GM19035 (cell line): ENCODE results near the gene IL6R.
"Not testable (repeated sequence)": the region's sequence is repeated elsewhere in the genome, so short reads cannot be mapped to it uniquely, and the experiment has no call there.

Experiments used
- ATAC-seq: cut with Tn5 transposase; IDR thresholded peaks from one replicate; pipeline ENCODE4 v1.9.1; 2021; ENCODE audit not compliant: unreplicated experiment

The IL6R gene

DNA sequence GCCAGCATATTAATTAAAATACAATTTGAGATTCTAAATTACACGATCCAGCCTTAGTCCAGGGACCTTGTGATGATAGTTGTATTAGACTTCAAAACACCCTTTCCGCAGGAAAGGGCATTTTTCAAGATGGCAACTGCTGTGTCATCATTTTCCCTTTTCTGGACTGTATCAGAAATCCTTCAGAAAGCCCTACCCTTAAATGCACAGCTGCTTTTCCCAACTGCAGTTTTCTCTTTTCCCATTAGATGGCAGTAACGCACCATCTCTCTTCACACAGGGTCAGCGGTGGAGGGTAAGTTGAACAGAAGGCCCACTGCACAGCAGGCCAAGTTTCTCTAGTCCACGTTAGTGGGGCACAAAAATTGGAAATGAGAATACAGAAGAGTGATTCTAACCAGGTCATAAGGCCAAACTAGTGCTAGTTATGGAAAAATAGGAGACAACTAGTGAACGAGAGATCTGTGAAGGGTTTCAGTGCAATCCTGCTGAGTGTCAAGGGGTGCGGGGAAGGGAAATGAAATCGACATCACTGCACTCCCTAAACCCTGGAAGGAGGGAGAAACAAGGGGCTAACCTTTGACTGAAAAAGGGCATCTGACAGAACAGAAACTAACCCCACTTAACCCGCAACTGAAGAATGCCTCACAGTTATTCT, 74.8 kb downstream of the IL6R start:
- no peak for ATAC-seq

DNA sequence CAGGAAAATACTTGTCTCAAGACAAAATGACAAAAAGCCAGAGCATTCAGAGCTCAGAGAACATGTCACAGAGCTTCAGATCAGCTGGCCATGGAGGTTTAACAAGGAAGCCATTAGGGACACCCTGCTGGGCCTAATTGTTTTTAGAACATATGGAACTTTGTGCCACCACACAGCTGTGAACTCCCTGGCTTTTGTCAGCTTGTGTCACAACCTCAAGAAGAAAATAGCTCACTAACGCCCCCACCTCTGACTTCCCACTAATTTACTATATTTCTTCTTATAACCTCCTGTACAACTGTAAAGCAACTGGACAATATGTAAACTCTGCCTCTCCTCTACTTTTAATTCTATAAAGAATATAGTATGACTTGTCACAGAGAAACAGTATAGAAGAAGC, 75.9 kb downstream of the IL6R start:
- no peak for ATAC-seq

DNA sequence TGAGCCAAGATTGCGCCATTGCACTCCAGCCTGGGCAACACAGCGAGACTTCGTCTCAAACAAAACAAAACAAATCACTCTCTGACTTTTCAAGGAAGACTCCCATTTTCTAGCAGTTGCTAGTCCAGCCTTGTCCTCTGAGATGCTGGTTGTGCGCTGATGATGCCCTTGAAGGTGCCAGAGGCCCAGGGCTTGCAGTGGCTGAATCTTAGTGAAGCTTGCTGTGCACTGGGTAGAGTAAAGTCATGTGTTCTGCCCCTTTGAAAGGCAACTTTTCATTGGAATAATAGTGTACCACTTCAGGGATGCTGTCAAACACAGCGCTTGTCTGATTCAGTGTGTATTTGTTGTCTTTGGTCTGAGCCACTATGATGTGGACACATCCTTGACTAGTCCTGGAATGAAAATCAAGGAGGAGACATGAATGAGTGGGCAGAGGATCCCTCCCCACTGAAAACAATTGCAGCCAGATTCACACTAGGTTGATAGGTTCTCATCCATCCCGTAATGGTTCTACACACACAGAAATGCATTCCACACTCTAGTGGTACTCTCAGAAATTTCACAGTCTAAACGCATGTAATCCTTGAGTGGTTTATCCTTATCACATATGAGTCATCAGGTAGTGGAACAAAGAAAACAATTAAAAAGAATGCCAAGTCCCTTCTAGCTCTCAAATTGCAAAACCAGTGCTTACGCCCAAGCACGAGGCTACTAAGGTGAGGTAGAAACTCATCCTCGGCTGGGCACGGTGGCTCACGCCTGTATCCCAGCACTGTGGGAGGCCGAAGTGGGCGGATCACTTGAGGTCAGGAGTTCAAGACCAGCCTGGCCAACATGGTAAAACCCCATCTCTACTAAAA, 79.0 kb downstream of the IL6R start:
- no peak for ATAC-seq

DNA sequence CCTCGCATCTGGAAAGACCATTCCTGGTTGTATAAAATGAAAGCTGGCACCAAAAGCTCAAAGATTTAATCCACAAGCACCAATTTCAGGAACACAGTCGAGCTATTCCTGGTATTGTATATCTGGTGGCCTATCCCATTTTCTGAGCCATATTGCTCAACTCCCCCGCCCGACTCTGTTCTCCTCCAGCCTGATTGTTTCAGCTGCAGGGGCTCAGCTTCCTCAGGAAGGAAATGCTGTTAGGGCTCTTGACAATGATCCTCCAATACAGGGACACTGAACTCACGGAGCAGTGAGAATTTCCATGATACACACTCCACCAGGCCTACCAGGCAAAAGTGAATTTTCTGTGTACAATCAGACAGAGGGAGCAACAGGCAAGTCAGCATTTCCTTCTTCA, 80.0 kb downstream of the IL6R start:
- ATAC-seq, result no peak

DNA sequence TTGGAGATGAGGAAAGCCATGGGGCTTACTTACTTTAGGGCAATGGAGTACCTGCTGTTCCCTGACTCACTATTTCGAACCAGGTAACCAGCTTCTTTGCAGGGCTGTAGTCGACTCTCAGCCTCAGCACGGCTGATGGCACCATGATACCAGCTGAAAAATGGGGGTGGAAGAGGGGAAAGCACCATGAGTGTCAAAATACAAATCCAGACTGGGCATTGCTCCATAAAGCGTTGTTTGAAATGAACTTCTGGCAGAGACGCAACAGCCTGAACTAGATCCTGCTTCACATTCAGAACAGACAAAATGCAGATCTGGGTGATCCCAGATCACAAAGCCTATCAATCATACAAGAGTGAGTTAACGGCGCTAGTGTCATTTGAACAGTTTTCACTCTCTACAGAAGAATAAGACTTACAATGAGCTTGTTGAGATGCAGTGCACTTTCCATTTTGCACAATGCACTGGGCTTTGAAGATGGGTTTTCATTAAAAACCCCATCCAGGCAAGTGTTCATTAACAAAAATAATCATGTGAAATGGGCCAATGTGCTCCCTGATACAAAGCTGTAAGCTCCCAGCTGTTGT, 80.9 kb downstream of the IL6R start:
- no peak for ATAC-seq

DNA sequence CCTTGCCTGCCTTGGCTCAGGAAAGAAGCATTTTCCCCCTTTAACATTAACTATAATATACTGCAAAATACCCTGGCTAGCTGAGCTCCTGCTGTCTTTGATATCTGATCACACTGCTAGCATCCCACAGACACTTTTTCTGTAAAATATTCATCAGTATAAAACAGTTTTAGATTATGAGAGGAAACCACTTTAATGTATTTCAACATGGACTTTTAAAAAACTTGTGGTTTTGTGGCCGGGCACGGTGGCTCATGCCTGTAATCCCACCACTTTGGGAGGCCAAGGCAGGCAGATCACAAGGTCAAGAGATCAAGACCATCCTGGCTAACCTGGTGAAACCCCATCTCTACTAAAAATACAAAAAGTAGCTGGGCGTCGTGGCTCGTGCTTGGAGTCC, 81.6 kb downstream of the IL6R start:
- ATAC-seq, result not testable (repeated sequence)

DNA sequence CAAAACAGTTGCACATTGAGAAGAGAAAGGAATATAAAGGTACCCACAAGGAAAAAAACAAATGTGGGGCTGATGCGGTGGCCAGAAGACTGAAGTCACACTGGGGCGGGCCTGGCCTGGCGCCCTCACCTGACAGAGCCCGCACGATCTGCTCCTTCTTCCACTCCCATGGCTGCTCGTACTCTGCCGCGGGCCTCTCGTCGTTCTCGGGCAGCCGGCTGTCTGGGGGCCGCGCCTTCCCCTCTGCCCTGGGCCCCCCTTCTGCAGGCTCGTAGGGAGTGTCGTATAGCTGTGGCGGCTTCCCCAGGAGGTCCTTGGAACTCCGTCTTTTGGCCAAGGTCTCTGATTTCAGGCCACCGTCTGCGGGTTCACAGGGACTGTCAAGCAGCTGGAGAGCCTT, 83.8 kb downstream of the IL6R start:
- ATAC-seq, result no peak

DNA sequence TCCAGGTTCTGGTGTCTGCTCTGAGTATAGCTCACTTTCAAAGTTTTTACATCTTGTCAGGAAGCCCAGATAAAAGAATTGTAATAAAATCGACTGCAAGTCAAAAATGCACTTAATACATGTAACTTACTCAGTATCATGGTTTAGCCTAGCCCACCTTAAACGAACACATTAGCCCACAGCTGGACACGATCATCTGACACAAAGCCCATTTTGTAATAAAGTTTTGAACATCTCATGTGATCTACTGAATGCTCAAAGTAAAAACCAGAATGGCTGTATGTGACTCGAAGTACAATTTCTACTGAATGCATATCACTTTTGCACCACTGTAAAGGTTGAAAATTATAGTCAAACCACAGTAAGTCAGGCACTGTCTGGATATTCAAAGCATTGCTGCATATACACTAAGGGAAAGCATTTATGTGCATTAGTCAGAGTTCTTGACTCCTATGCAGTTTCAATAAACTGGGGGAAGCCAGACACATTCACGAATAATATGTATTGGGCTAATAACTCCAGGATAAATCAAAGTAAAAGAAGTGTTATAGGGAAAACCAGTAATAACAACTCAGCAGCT, 84.6 kb downstream of the IL6R start:
- ATAC-seq, result no peak

DNA sequence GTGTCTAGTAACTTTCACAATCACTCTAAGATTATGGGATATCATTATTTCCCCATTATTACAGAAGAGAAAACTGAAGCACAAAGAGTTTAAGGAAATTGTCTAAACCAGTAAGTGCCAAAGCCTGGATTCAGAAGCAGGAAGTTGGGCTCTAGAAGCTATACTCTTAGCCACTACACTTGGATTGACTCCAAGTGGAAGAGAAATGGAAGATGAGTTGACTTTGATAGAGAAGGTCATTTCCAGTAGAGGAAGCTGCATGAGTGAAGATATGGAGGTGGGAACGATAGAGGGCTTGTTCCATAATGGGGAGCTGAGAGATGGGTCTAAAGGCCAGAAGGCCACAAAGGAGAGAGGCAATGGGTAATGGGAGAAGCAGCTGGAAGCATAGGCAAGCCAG, 85.2 kb downstream of the IL6R start:
- no peak for ATAC-seq

DNA sequence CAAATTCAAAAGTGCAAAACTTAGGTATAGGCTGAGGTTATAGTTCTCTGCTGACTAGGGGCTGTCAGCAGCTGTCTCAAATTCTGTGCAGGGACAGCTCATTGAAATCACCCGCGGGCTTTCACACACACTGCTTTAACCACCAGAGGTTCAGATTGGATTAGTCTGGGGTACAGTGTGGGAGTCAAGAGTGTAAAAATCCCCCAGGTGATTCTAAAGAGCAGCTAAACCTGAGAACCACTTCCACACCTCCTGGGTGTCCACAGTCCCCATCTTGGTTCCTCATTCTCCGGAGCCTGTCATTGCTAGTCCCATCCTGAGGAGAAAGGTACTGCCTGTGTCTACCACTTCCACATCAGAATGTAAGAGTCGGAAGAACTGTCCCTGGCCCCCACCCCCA, 87.0 kb downstream of the IL6R start:
- no peak for ATAC-seq

DNA sequence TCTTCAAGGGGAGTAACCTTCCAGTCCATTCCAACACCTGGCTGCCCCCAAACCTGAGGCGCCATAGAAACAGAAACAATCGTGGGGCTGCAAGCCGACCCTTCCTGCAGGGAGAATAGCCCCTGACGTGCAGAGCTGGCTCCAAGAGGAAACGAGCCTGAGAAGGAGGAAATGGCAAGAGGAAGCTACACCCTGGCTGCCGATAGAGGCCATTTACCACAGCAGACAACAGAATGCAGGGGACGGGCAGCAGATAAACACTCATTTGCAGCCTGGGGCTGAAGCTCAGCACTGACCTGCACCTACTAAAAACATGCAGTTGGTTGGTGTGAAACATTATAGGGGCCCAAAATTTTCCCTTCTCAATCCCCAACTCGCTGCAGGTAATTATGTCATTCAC, 88.1 kb downstream of the IL6R start:
- no peak for ATAC-seq

DNA sequence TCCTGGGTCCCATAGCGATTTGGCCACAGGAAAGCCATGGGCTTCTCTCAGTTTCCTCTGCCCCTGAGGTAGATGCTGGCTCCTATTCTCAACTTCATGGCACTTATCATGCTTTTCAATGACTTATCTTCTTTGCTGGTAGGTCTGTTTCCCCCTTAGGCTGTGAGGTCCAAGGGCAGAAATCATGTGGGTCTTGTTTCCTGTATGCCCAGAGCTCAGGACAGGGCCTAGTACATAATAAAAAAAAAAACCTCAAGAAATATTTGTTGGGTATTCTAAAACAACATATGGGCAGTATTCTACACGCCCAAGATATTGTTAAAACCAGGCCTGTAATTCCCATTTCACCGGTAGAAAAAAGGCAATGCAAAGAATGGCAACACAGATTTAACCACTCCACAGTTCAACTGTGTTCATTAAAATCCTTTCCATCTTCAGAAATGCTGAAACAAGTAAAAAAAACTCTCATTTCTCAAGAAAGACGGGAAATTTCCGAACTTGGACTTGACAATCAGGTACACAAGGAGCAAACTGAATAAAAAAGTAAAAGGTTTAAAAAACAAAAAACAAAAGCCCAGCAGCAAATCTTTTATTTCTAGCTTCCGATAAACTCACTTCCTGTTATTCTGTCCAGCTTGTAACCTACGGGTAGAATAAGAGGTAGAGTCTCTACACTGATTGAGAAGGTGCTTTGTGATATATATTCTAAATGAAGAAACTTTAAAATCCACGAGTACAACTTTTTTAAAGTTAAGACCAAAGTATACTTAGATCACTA, 90.5 kb downstream of the IL6R start:
- no peak for ATAC-seq

DNA sequence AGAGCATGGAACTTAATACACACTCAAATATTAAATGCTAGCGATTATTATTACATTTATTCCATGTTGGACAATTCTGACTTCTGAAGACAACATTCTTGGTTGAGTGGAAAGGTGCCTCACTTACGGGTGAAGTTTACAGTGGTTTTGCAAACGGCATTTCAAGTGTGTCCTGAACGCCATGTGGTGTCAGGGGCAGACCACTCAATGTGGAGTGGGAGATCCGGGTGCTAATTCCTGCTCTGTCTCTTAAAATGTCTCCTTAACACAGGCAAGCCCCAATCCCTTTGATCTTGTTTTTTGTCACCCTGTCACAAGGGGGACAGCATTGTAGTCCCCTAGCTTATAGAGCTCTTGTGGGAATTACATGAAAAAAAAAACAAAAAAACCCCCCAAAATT, 91.2 kb downstream of the IL6R start:
- ATAC-seq, result no peak

DNA sequence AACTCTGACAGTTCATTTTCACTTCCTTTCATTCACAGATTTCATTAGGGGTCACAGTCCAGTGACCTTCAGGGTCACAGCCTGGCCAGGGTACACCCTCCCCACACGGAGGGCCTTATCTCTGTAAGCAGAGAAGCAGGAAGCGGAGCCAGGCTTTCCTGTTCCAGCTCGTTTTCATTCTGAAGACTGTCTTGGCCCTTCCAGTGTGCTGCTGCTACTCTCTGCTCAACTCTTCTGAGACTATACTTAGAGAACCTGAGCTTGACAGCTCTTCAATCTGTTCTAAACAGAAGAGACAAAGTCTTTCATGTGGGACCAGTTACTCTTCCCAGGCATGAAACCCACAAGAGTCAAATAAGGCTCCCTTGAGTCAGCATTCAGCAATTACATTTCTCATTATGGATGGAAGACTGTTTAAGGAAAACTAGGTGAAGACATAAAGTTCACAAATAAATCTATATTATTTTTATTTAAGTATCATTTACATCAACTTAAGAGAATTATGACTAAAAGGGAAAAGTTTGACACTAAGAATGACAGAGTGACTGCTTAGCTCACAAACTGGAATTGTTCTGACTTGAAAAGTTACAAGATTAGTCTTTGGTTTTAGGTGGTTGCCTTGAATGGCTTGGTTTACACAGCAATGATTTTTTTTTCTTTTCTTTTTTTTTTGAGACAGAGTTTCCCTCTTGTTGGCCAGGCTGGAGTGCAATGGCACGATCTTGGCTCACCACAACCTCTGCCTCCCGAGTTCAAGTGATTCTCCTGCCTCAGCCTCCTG, 92.1 kb downstream of the IL6R start:
- ATAC-seq, result no peak

DNA sequence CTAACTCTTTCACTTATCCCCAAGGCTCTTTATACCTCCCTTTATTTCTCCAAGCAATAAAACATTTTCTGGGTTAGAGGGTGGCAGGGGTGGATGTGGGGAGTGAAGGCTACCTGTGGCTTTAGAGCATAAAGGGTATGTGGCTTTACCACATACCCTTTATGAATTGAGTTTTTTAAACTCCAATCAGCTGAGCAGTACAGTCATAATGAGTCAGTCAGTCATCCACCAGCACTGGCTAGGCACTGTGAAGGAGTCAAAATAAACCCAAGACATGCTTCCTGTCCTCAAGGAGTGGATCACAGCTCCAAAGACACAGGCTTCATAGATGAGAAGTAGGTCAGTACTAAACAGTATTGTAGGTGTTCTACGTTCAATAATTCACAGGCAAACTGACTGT, 94.3 kb downstream of the IL6R start:
- no peak for ATAC-seq

DNA sequence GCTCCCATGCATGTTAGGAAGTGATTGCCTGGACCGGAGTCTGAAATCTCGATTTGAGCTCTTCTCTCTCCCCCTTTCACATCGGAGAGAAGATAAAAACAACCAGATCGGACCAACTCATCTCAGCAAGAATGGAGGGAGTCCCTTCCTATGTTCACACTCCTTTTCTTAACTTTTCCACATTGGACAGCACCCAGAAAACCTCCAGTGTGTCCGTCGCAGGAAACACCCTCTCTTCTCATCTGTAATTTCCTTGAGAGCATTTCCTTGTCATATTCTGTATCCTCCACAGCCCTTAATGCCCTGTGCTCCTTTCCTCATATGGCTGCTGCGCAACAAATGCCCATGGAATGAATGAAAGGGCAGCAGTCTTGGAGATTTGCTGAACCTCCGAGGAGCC, 95.4 kb downstream of the IL6R start:
- ATAC-seq, result no peak

DNA sequence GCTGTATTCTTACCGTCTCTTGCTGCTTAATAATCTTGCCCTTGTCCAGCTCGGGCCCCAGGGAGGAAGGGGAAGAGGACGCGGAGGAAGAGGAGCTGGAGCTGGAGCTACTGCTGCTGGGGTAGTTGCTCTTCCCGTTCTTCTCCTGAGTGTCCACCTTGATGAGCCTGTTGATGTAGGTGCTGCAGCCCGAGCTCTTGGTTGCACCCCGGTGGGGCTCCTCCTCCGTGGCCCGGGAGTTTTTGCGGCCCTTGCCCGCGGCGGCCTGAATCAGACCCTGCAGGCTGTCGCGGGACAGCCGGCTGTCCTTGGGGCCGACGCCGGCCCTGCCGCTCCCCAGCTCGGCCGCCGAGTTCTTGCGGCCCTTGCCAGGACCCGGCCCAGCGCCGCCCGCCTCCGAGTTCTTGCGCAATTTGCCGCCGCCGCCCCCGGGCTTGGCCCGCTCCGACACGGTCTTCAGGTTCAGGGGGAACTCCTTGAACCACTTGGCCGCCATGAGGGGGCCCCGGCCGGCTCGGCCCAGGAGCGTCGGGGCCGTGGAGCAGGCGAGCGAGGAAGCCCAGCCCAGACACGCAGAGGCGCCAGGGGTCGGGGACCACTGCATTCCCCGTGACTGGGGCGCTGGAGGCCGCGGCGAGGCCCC, 96.4 kb downstream of the IL6R start:
- ATAC-seq, result no peak

DNA sequence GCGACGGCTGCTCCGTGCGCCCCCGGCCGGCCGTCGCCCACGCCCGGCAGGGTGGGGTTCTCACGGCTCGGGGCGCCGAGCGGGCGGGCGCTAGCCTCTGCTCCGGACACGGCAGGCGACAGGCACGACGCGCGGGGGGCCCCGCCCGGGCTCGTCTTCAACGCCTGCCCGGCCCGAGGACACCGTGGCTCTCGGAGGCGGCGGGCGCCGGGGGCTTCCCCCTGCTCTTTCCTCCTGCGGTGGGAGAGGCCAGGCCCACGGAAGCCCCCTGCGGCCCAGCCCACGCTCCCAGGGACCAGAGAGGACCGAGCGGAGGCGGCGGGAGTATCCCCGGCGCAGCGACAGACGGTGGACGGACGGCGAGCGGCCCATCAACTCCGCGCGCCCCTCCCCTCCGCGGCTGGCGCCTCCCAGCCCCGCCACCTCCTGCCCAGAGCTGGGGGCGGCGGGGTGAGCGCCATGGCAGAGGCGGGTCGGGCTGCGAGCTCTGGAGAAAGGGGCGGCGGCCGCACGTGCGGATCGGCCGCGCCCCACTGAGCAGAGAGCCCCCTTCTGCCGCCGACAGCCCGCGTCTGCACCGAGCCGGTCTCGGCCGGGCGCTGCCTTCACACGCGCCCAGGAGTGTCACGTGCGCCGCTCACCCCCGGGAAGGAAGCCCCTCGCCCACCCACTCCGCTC, 97.1 kb downstream of the IL6R start, which contains the start of the genes SHE and TDRD10:
SHE (minus strand) TSS at position 347 of the 678 bp plus-strand sequence. CDS start 386 bp downstream, outside the sequence.
TDRD10 (plus strand) TSS at position 154 of the 678 bp plus-strand sequence. CDS start 4,685 bp downstream, outside the sequence.
- no peak for ATAC-seq

DNA sequence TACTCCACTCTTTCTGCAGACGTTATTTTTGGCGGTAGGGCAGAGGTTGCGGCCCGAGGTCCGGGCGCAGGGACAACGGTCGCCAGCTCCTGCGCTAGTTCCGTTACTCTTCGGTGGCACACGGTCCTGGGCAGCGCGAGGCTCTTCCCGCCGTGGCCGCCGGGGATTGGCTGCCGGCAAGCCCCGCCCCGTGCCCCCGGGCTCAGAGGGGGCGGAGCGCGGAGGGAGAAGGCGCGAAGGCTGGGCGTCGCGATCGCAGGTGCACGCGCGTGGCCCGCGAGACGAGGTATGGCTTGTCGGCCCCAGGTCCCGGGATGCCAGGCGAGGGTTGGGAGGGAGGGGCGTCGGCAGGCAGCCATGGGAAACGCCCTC, 97.6 kb downstream of the IL6R start:
- no peak for ATAC-seq
